T1000 (cell line): ENCODE data around the gene ZNF679.
"Not testable (repeated sequence)": the region's sequence is repeated elsewhere in the genome, so short reads cannot be mapped to it uniquely, and the experiment has no call there.

Experiments
- DNase-seq: peaks from one replicate; lab custom pipeline; 2025; ENCODE audit warnings: mixed read lengths; lab: John Stamatoyannopoulos, UW

Gene ZNF679

GRCh38 chr7:64228174-64228573 lies at the start of gene ZNF679:
Gene ZNF679, plus strand, starts transcription at chr7:64228474. Its CDS starts 20,644 bp downstream, at chr7:64249118.
- DNase-seq = not testable (repeated sequence)

GRCh38 chr7:64180989-64181388 lies 47.3 kb upstream of the ZNF679 start:
- no peak for DNase-seq

- DNase-seq = no peak
These were observed 46.7 kb upstream of the ZNF679 start for GRCh38 chr7:64181586-64181985.

- DNase-seq = no peak
These were observed 46.1 kb upstream of the ZNF679 start for GRCh38 chr7:64182036-64182790.

GRCh38 chr7:64183126-64183742 lies 45.0 kb upstream of the ZNF679 start:
- DNase-seq = no peak

GRCh38 chr7:64183827-64184372 lies 44.4 kb upstream of the ZNF679 start:
- DNase-seq = no peak

GRCh38 chr7:64184376-64184775 lies 43.9 kb upstream of the ZNF679 start:
- no peak for DNase-seq

- no peak for DNase-seq
These were observed 40.9 kb upstream of the ZNF679 start for GRCh38 chr7:64187408-64187807.

- no peak for DNase-seq
These were observed 36.0 kb upstream of the ZNF679 start for GRCh38 chr7:64192148-64192704.

- DNase-seq = no peak
These were observed 35.5 kb upstream of the ZNF679 start for GRCh38 chr7:64192775-64193174.

GRCh38 chr7:64206903-64207302 lies 21.4 kb upstream of the ZNF679 start, which contains the start of gene ZNF735:
Gene ZNF735, plus strand, starts transcription at chr7:64207203. Its CDS starts 0 bp downstream, at chr7:64207203.
- no peak for DNase-seq

- not testable (repeated sequence) for DNase-seq
These were observed 8.5 kb upstream of the ZNF679 start for GRCh38 chr7:64219710-64220298.

- no peak for DNase-seq
These were observed 4.9 kb upstream of the ZNF679 start for GRCh38 chr7:64223366-64223765.

- DNase-seq = no peak
These were observed 38.2 kb downstream of the ZNF679 start for GRCh38 chr7:64266341-64266919.

- DNase-seq = no peak
These were observed 49.4 kb downstream of the ZNF679 start for GRCh38 chr7:64277630-64278029.

- no peak for DNase-seq
These were observed 66.6 kb downstream of the ZNF679 start for GRCh38 chr7:64294701-64295420.

- not testable (repeated sequence) for DNase-seq
These were observed 69.1 kb downstream of the ZNF679 start for GRCh38 chr7:64297418-64297817.

GRCh38 chr7:64300641-64301405 lies 72.5 kb downstream of the ZNF679 start:
- DNase-seq = peak; percentile 13

GRCh38 chr7:64307254-64308015 lies 79.2 kb downstream of the ZNF679 start:
- DNase-seq = peak; percentile 45

- DNase-seq = no peak
These were observed 79.7 kb downstream of the ZNF679 start for GRCh38 chr7:64308016-64308270.
